HL-60 (cell line): ENCODE measurements around the gene COL5A2.

ENCODE experiments used
- DNase-seq, 2 experiments: peaks; one replicate each; pipeline ENCODE4 v3.0.0-alpha.2; 2010 to 2020; ENCODE audit warnings: low read depth in 1 of 2, low spot score in 1 of 2
- H3K27ac ChIP-seq: fragments of 250-450 bp; sonication (Bioruptor Pico); replicated peaks from 2 replicates; pipeline ENCODE4 v1.5.1; 2020; ENCODE audit warnings: mild to moderate bottlenecking, moderate library complexity
- H3K27me3 ChIP-seq: fragments of 250-450 bp; sonication (Bioruptor Pico); 2 replicates; pipeline ENCODE4 v1.5.1; 2021; ENCODE audit warnings: mild to moderate bottlenecking, moderate library complexity; ENCODE audit not compliant: insufficient read depth, poor library complexity, severe bottlenecking
- H3K4me3 ChIP-seq: replicated peaks from 2 replicates; pipeline ENCODE4 v1.5.1; 2011; ENCODE audit warnings: mild to moderate bottlenecking, control low read depth, low read length; ENCODE audit not compliant: insufficient read depth
- GABPA ChIP-seq: IDR thresholded peaks from 2 replicates; pipeline ENCODE4 v1.6.1; 2012; ENCODE audit warnings: low read depth
- POLR2AphosphoS5 ChIP-seq: IDR thresholded peaks from 2 replicates; pipeline ENCODE4 v1.6.1; 2012; ENCODE audit warnings: low read depth
- SPI1 ChIP-seq: IDR thresholded peaks from 2 replicates; pipeline ENCODE4 v1.6.1; 2012; ENCODE audit warnings: low read depth, mild to moderate bottlenecking, borderline replicate concordance
- TF ChIP-seq, protein P1 (sequence below): IDR thresholded peaks from one replicate; pipeline ENCODE4 v1.5.1; 2011; ENCODE audit warnings: low read length, control low read depth, inconsistent platforms; ENCODE audit not compliant: insufficient read depth
- TF ChIP-seq, protein P2 (sequence below): IDR thresholded peaks from 2 replicates; pipeline ENCODE4 v1.6.1; 2012; ENCODE audit warnings: low read depth; ENCODE audit not compliant: insufficient replicate concordance

The COL5A2 gene

DNA sequence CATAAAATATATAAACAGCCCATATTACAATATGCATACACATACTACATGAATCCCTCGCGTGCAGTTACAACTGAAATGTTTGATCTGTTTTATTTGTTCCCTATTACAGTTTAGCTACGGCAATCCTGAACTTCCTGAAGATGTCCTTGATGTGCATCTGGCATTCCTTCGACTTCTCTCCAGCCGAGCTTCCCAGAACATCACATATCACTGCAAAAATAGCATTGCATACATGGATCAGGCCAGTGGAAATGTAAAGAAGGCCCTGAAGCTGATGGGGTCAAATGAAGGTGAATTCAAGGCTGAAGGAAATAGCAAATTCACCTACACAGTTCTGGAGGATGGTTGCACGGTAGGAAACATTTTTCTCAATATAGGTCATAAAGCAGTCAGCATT is 169.0 kb downstream of the COL5A2 start:
- Histone ChIP-seq H3K27ac (no peak overlapping the region), H3K4me3 (no peak overlapping the region), H3K27me3 (no peaks in the 10 kb centered on the region)
- no peak for DNase-seq
- TF ChIP-seq SPI1 (no peak), GABPA (no peak), POLR2AphosphoS5 (no peak)
- TF ChIP-seq, protein P1, sequence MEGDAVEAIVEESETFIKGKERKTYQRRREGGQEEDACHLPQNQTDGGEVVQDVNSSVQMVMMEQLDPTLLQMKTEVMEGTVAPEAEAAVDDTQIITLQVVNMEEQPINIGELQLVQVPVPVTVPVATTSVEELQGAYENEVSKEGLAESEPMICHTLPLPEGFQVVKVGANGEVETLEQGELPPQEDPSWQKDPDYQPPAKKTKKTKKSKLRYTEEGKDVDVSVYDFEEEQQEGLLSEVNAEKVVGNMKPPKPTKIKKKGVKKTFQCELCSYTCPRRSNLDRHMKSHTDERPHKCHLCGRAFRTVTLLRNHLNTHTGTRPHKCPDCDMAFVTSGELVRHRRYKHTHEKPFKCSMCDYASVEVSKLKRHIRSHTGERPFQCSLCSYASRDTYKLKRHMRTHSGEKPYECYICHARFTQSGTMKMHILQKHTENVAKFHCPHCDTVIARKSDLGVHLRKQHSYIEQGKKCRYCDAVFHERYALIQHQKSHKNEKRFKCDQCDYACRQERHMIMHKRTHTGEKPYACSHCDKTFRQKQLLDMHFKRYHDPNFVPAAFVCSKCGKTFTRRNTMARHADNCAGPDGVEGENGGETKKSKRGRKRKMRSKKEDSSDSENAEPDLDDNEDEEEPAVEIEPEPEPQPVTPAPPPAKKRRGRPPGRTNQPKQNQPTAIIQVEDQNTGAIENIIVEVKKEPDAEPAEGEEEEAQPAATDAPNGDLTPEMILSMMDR = no peak
- TF ChIP-seq, protein P2, sequence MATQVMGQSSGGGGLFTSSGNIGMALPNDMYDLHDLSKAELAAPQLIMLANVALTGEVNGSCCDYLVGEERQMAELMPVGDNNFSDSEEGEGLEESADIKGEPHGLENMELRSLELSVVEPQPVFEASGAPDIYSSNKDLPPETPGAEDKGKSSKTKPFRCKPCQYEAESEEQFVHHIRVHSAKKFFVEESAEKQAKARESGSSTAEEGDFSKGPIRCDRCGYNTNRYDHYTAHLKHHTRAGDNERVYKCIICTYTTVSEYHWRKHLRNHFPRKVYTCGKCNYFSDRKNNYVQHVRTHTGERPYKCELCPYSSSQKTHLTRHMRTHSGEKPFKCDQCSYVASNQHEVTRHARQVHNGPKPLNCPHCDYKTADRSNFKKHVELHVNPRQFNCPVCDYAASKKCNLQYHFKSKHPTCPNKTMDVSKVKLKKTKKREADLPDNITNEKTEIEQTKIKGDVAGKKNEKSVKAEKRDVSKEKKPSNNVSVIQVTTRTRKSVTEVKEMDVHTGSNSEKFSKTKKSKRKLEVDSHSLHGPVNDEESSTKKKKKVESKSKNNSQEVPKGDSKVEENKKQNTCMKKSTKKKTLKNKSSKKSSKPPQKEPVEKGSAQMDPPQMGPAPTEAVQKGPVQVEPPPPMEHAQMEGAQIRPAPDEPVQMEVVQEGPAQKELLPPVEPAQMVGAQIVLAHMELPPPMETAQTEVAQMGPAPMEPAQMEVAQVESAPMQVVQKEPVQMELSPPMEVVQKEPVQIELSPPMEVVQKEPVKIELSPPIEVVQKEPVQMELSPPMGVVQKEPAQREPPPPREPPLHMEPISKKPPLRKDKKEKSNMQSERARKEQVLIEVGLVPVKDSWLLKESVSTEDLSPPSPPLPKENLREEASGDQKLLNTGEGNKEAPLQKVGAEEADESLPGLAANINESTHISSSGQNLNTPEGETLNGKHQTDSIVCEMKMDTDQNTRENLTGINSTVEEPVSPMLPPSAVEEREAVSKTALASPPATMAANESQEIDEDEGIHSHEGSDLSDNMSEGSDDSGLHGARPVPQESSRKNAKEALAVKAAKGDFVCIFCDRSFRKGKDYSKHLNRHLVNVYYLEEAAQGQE = no peak

DNA sequence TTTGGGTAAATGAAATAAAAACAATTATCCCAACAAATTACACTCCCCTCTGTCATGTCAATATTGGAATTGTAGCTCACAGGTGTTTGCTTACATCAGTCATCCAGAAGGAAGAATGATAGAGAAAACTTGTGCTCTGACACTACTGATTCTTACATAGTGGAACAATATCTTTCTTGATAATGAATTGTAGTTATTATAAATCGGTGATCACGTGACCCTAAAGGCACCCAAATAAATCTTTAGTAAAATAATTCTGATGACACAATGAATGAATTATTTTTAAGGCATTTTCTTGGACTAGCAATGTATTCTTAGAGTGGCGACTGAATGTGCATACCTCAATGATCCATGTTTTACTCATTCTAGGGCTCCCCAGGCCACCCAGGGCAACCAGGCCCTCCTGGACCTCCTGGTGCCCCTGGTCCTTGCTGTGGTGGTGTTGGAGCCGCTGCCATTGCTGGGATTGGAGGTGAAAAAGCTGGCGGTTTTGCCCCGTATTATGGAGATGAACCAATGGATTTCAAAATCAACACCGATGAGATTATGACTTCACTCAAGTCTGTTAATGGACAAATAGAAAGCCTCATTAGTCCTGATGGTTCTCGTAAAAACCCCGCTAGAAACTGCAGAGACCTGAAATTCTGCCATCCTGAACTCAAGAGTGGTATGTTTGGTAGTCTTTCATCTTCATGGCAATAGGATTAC is 170.9 kb downstream of the COL5A2 start:
- TF ChIP-seq POLR2AphosphoS5 = no peak
- TF ChIP-seq GABPA = no peak
- TF ChIP-seq SPI1 = no peak
- TF ChIP-seq, protein P1 = no peak
- TF ChIP-seq, protein P2 = no peak
- H3K27me3 ChIP-seq = no peaks in the 10 kb centered on the region
- H3K4me3 ChIP-seq = no peak overlapping the region
- no peak for DNase-seq
- no peak overlapping the region for H3K27ac ChIP-seq

DNA sequence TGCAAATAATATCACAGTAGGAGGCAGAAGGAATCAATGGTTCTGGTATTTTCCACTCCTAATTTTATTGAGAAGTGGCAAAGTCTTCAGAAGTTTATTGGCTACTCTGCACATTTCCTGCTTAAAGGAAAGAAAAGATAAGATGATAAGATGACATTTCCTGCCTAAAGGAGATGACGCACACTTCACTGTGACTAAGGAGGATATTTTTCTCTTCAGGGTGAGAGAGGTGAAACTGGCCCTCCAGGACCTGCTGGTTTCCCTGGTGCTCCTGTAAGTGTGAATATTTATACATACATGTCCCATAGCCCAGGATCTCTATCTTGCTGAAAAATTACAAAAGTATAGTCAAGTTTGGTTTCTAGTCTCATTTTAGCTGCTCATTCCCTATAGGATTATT is 177.5 kb downstream of the COL5A2 start:
- TF ChIP-seq SPI1 (no peak), GABPA (no peak), POLR2AphosphoS5 (no peak)
- TF ChIP-seq, protein P2 = no peak
- TF ChIP-seq, protein P1 = no peak
- Histone ChIP-seq H3K27me3 (no peaks in the 10 kb centered on the region), H3K27ac (no peak overlapping the region), H3K4me3 (no peak overlapping the region)
- no peak for DNase-seq
